Heart right ventricle (tissue), 16 donors: ENCODE results near the gene RARB. TPM values are rescaled to one million over a fixed set of nuclear protein-coding genes. Genes with fewer than 3 reads are reported as not detected.

Experiments used
- ATAC-seq, 8 donors: fragments of 200-7000 bp; cut with Tn5 transposase; one replicate each; pipeline ENCODE4 v1.9.1; 2020; ENCODE audit warnings: mild to moderate bottlenecking in 8 of 8, moderate library complexity in 8 of 8, moderate number of reproducible peaks in 1 of 8
- DNase-seq, 2 donors: peaks; one replicate each; pipeline ENCODE4 v3.0.0-alpha.2; 2020
- H3K27ac ChIP-seq, 10 donors: fragments of 200-600 bp; sonication (generic) in 2 of 10; one replicate each; pipeline versions ENCODE4 v1.5.0 to v1.8.0; 2020 to 2022; ENCODE audit warnings: mild to moderate bottlenecking in 3 of 10
- H3K27me3 ChIP-seq, 7 donors: fragments of 200-600 bp; one replicate each; pipeline ENCODE4 v1.8.0; 2021 to 2022; ENCODE audit warnings: mild to moderate bottlenecking in 2 of 7
- H3K36me3 ChIP-seq, 9 donors: fragments of 200-600 bp; sonication (generic) in 1 of 9; one replicate each; pipeline versions ENCODE4 v1.5.0 to v1.8.0; 2020 to 2022; ENCODE audit warnings: mild to moderate bottlenecking in 2 of 9
- H3K4me1 ChIP-seq, 9 donors: fragments of 200-600 bp; sonication (generic) in 1 of 9; one replicate each; pipeline versions ENCODE4 v1.5.0 to v1.8.0; 2020 to 2022; ENCODE audit warnings: mild to moderate bottlenecking in 4 of 9
- H3K4me3 ChIP-seq, 10 donors: fragments of 200-600 bp; sonication (generic) in 2 of 10; one replicate each; pipeline versions ENCODE4 v1.5.0 to v1.8.0; 2020 to 2022; ENCODE audit warnings: mild to moderate bottlenecking in 7 of 10, moderate library complexity in 2 of 10
- H3K9me3 ChIP-seq, 11 donors: fragments of 200-600 bp in 10 of 11; sonication (generic) in 2 of 11; one replicate each; pipeline versions ENCODE4 v1.5.0 to v1.8.0; 2013 to 2022; ENCODE audit warnings: mild to moderate bottlenecking in 2 of 11, control low read depth in 1 of 11, moderate library complexity in 1 of 11
- CTCF ChIP-seq, 9 donors: fragments of 200-600 bp; sonication (generic) in 2 of 9; IDR thresholded peaks; one replicate each; pipeline versions ENCODE4 v1.5.0 to v1.8.0; 2021 to 2022; ENCODE audit warnings: antibody characterized with exemption in 9 of 9, mild to moderate bottlenecking in 5 of 9, moderate library complexity in 1 of 9
- WGBS, 2 donors: extraction: QIAGEN DNeasy Blood & Tissue Kit; methylation state at CpG; one replicate each; pipeline ENCODE4 v1.1.7; 2013; ENCODE audit warnings: inconsistent platforms in 1 of 2; 5-methylcytosine and 5-hydroxymethylcytosine counted together
- intact Hi-C, 10 donors: fragments of 100-400 bp; cut with DNase I; formaldehyde crosslinking; loops; one replicate each; pipeline versions ENCODE4 v1.11.1 to v1.14.2; 2022
- polyA plus RNA-seq, 2 donors: library from polyadenylated mRNA; stranded (reverse); fragments of 200-250 nt; gene quantifications; one replicate each; pipeline ENCODE4 v1.2.3, GENCODE V29; 2013
- total RNA-seq, 10 donors: library from RNA; stranded (reverse); fragmentation: NEBNext Ultra II Directional in 3 of 10; extraction: Animal tissue kit (Norgen Biotek cat#: 25700) in 3 of 10; gene quantifications; one replicate each; pipeline versions ENCODE4 v1.2.1 to v1.2.4, GENCODE V29; 2021 to 2023
- donor health status: Arrhythmogenic right ventricular cardiomyopathy.
- donor health status: ischemic (EF 13 %, LVEDD 7.1; RV severe dilation, severe dysfunction).
- donor health status: healthy with polysubstance abuse.
- donor health status: DM: no; HTN: yes; CAD: no.
- donor health status: DM: no; HTN: no; CAD: no.
- donor health status: ischemic (EF 25% LVEDD 6.9; RV normal size, moderate dysfunction).
- donor health status: ischemic (EF 25% LVEDD 5.7; RV mildly dilated, moderate dysfunction).
- donor health status: healthy.
- donor health status: DM: yes; HTN: yes; CAD: no.
- donor health status: Ischemic cardiomyopathy.
- donor health status: ischemic (EF 35%, LVEDD 5.7; RV mildly dilated, moderate dysfunction).
- donor health status: nonischemic (EF 11% LVEDD 7.7; RV severe dilation, severe dysfunction).
- donor health status: DM: yes; HTN: yes; CAD: no.
- donor health status: PGD.
- donor health status: ischemic (EF 29% LVEDD 5.4; RV normal size, mild dysfunction).
- donor health status: nonischemic (EF 23%, LVEDD 6.1; RV moderate dilation, normal function).

Gene RARB
- total and polyA plus RNA-seq, 12 donors = 3.6 to 23.2 (median 17.8) TPM

- ATAC-seq = no peak
- H3K9me3 ChIP-seq = no peaks in the 10 kb centered on the region
- peaks cover 0 to 68% (median 24%) of the 10 kb centered on the region in 9 donors for H3K4me1 ChIP-seq
- intact Hi-C loops = no loop called here
- WGBS, 2 donors = 95% methylated on average over 3 of the region's 3 CpGs
- H3K36me3 ChIP-seq = no peaks in the 10 kb centered on the region
- no peak overlapping the region for H3K4me3 ChIP-seq
- DNase-seq = no peak
- H3K27me3 ChIP-seq = no peaks in the 10 kb centered on the region
- peak overlapping the region in 2 of 10 donors; percentile 72 to 76 for H3K27ac ChIP-seq
- no peak for TF ChIP-seq CTCF (IDR thresholded peaks at IDR 0.05)
Observed at GRCh38 chr3:25447925-25448324, 19.9 kb downstream of the RARB start.

GRCh38 chr3:25448750-25449692, 21.0 kb downstream of the RARB start:
- H3K4me1 ChIP-seq = peaks cover 0 to 76% (median 29%) of the 10 kb centered on the region in 9 donors
- no peak overlapping the region for H3K4me3 ChIP-seq
- H3K27me3 ChIP-seq = no peaks in the 10 kb centered on the region
- no peaks in the 10 kb centered on the region for H3K9me3 ChIP-seq
- no peaks in the 10 kb centered on the region for H3K36me3 ChIP-seq
- intact Hi-C loops = no loop called here
- peak overlapping the region in 9 of 10 donors; percentile 22 to 76 (median 57) for H3K27ac ChIP-seq
- ATAC-seq (peak; percentile 88 to 96 (median 93)), DNase-seq (peak; percentile 91 to 92)
- TF ChIP-seq CTCF (IDR thresholded peaks at IDR 0.05) = no peak
- WGBS, 2 donors = 39 to 42% methylated on average over 11 of the region's 11 CpGs

GRCh38 chr3:25449857-25450256, 21.8 kb downstream of the RARB start:
- WGBS, 2 donors = 83 to 89% methylated on average over 8 of the region's 8 CpGs
- ATAC-seq (no peak), DNase-seq (no peak)
- H3K27me3 ChIP-seq = no peaks in the 10 kb centered on the region
- H3K4me3 ChIP-seq = no peak overlapping the region
- peak overlapping the region in 9 of 10 donors; percentile 22 to 76 (median 57) for H3K27ac ChIP-seq
- no peaks in the 10 kb centered on the region for H3K36me3 ChIP-seq
- intact Hi-C loops = no loop called here
- TF ChIP-seq CTCF (IDR thresholded peaks at IDR 0.05) = no peak
- peaks cover 4 to 85% (median 37%) of the 10 kb centered on the region in 9 donors for H3K4me1 ChIP-seq
- no peaks in the 10 kb centered on the region for H3K9me3 ChIP-seq

GRCh38 chr3:25452192-25452591, 24.1 kb downstream of the RARB start:
- Histone ChIP-seq H3K4me1 (peaks cover 15 to 95% (median 59%) of the 10 kb centered on the region in 9 donors), H3K4me3 (no peak overlapping the region), H3K9me3 (no peaks in the 10 kb centered on the region), H3K36me3 (no peaks in the 10 kb centered on the region), H3K27me3 (no peaks in the 10 kb centered on the region), H3K27ac (peak overlapping the region in 4 of 10 donors; percentile 2 to 76 (median 22))
- no peak for ATAC-seq
- intact Hi-C loops = no loop called here
- no peak for TF ChIP-seq CTCF (IDR thresholded peaks at IDR 0.05)
- no peak for DNase-seq
- WGBS, 2 donors = 50 to 62% methylated on average over 5 of the region's 5 CpGs
